Panc1 (cell line): ENCODE measurements around the gene SPATA45. TPM values are rescaled to one million over a fixed set of nuclear protein-coding genes. Genes with fewer than 3 reads are reported as not detected.
"Not testable (repeated sequence)": the region's sequence is repeated elsewhere in the genome, so short reads cannot be mapped to it uniquely, and the experiment has no call there.

Source experiments
- ATAC-seq: fragments of 200-7000 bp; cut with Tn5 transposase; 2 replicates; pipeline ENCODE4 v1.9.1; 2020; ENCODE audit warnings: mild to moderate bottlenecking, moderate library complexity
- BruUV-seq: library from RNA; stranded (reverse); fragments of 400-500 nt; replicated peaks from 2 replicates; lab custom pipeline; 2021; lab: Mats Ljungman, UMichigan
- CTCF ChIA-PET: fragments of 300-600 bp; sonication (Branson Sonifier 250); formaldehyde crosslinking; loops from one replicate; lab custom pipeline; 2022; ENCODE audit warnings: antibody characterized with exemption; lab: Charles Lee
- POLR2A ChIA-PET: fragments of 300-600 bp; sonication (Branson Sonifier 250); formaldehyde crosslinking; loops from one replicate; lab custom pipeline; 2022; ENCODE audit warnings: antibody characterized with exemption; lab: Charles Lee
- DNase-seq: peaks from one replicate; pipeline ENCODE4 v3.0.0-alpha.2; 2010; ENCODE audit warnings: low read depth, low spot score
- H3K27ac ChIP-seq: 2 replicates; pipeline ENCODE4 v1.5.1; 2011; ENCODE audit warnings: mild to moderate bottlenecking, low read length, inconsistent platforms
- H3K27me3 ChIP-seq: fragments of 200-500 bp; sonication (Bioruptor generic); 2 replicates; pipeline ENCODE4 v1.6.0; 2014; ENCODE audit warnings: low read length, inconsistent platforms; ENCODE audit not compliant: control insufficient read depth, insufficient read depth
- H3K36me3 ChIP-seq: fragments of 200-500 bp; sonication (Bioruptor generic); 2 replicates; pipeline ENCODE4 v1.5.1; 2014; ENCODE audit warnings: inconsistent platforms, mild to moderate bottlenecking, low read length, moderate library complexity; ENCODE audit not compliant: control insufficient read depth, insufficient read depth
- H3K4me1 ChIP-seq: 2 replicates; pipeline ENCODE4 v1.5.1; 2011; ENCODE audit warnings: inconsistent platforms, mild to moderate bottlenecking, low read length, moderate library complexity; ENCODE audit not compliant: control insufficient read depth, insufficient read depth
- H3K4me3 ChIP-seq, 2 experiments: 2 replicates each; pipeline ENCODE4 v1.5.1; 2011 to 2012; ENCODE audit warnings: low read depth in 2 of 2, low read length in 2 of 2, mild to moderate bottlenecking in 2 of 2, inconsistent platforms in 1 of 2, moderate library complexity in 1 of 2
- H3K9me3 ChIP-seq: fragments of 200-500 bp; sonication (Bioruptor generic); 2 replicates; pipeline ENCODE4 v1.5.1; 2014; ENCODE audit warnings: low read depth, mild to moderate bottlenecking, inconsistent platforms, low read length, moderate library complexity; ENCODE audit not compliant: control insufficient read depth, insufficient read depth
- POLR2AphosphoS5 ChIP-seq: IDR thresholded peaks from 2 replicates; pipeline ENCODE4 v1.6.1; 2012; ENCODE audit warnings: mild to moderate bottlenecking, low read depth, low read length, moderate library complexity
- SIN3A ChIP-seq: IDR thresholded peaks from 2 replicates; pipeline ENCODE4 v1.6.1; 2012; ENCODE audit warnings: low read depth, mild to moderate bottlenecking, low read length, moderate library complexity, borderline replicate concordance; ENCODE audit not compliant: insufficient read depth
- TCF7L2 ChIP-seq: IDR thresholded peaks from 2 replicates; pipeline ENCODE4 v1.6.1; 2011; ENCODE audit warnings: mild to moderate bottlenecking, low read depth, low read length, inconsistent platforms
- in situ Hi-C: cut with HindIII; loops from 2 replicates; pipeline ENCODE4 v1.10.0; 2016; ENCODE audit warnings: low sequenced_read_pairs, low pct_unique_long_range_greater_than_20kb
- intact Hi-C: fragments of 100-400 bp; cut with micrococcal nuclease; formaldehyde crosslinking; loops from one replicate; pipeline ENCODE4 v1.10.0; 2022; ENCODE audit not compliant: unreplicated experiment
- total RNA-seq: library from RNA; stranded (reverse); gene quantifications from one replicate; pipeline ENCODE4 v1.2.1, GENCODE V29; 2021; ENCODE audit not compliant: unreplicated experiment
- TF ChIP-seq, protein P1 (sequence below): fragments of 450-650 bp; IDR thresholded peaks from 2 replicates; pipeline ENCODE4 v1.5.1; 2017; ENCODE audit warnings: mild to moderate bottlenecking
- TF ChIP-seq, protein P2 (sequence below), 2 experiments: IDR thresholded peaks; 2 replicates each; pipeline ENCODE4 v1.6.1; 2011 to 2012; ENCODE audit warnings: low read depth in 2 of 2, control low read depth in 1 of 2, low read length in 1 of 2, mild to moderate bottlenecking in 1 of 2, moderate library complexity in 1 of 2; ENCODE audit not compliant: insufficient read depth in 1 of 2

The SPATA45 gene
- total RNA-seq, 1 experiment from 2014 or later = not detected

DNA sequence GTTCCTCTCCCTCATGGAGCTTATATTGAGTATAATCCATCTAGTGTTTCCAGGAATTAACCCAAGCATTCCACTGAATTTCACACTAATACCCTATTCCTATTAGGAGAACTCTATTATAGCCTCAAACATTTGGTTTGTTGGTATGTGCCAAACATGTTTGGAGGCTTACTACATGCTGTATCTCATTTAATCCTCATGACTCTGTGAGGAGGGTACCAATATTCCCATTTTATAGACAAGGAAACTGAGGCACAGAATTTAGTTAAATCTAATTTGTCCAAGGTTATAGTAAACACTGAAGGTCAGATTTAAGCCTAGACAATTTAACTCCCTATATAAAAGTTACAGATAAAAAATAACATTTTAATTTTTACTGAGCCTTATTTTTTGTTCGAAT, 19.7 kb upstream of the SPATA45 start:
- TSS peak; percentile 7 for BruUV-seq
- POLR2A ChIA-PET = no interaction called here

DNA sequence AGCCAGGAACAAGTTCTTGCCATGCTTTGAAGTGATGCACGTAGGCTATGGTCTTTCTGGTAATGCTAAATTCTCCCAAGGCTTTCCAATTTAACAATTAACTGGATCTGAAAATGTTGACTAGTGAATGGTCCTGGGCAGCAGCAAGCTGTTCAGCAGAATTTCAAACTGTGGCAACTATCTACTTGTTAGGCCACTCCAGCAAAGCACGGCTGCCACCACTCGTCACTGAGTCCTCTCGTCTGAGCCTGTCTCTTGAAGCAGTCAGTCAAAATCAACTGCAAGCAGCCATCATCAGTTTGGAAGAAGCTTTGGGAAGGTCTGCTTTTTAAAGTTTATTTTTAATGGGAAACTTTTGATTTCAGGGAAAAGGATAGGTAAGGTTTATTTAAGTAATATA, 16.8 kb upstream of the SPATA45 start:
- Histone ChIP-seq H3K4me3 (no peak overlapping the region), H3K27ac (no peak overlapping the region), H3K9me3 (no peaks in the 10 kb centered on the region), H3K27me3 (no peaks in the 10 kb centered on the region), H3K4me1 (peaks cover 15% of the 10 kb centered on the region), H3K36me3 (peaks cover 12% of the 10 kb centered on the region; the same call in 1 of the 2 replicates)
- intact Hi-C loops = no loop called here
- ChIA-PET CTCF (no interaction called here), POLR2A (no interaction called here)
- in situ Hi-C loops = no loop called here
- TF ChIP-seq TCF7L2 (no peak), POLR2AphosphoS5 (no peak)
- BruUV-seq = no TSS peak
- ATAC-seq (no peak), DNase-seq (no peak)

More for the DNA sequence above, 19.7 kb upstream of the SPATA45 start:
- Histone ChIP-seq H3K27ac (no peak overlapping the region), H3K27me3 (no peaks in the 10 kb centered on the region), H3K36me3 (peaks cover 18% of the 10 kb centered on the region; the same call in 1 of the 2 replicates), H3K4me3 (no peak overlapping the region), H3K9me3 (no peaks in the 10 kb centered on the region), H3K4me1 (no peaks in the 10 kb centered on the region)
- TF ChIP-seq POLR2AphosphoS5 (no peak), SIN3A (no peak), TCF7L2 (no peak)
- TF ChIP-seq, protein P1, sequence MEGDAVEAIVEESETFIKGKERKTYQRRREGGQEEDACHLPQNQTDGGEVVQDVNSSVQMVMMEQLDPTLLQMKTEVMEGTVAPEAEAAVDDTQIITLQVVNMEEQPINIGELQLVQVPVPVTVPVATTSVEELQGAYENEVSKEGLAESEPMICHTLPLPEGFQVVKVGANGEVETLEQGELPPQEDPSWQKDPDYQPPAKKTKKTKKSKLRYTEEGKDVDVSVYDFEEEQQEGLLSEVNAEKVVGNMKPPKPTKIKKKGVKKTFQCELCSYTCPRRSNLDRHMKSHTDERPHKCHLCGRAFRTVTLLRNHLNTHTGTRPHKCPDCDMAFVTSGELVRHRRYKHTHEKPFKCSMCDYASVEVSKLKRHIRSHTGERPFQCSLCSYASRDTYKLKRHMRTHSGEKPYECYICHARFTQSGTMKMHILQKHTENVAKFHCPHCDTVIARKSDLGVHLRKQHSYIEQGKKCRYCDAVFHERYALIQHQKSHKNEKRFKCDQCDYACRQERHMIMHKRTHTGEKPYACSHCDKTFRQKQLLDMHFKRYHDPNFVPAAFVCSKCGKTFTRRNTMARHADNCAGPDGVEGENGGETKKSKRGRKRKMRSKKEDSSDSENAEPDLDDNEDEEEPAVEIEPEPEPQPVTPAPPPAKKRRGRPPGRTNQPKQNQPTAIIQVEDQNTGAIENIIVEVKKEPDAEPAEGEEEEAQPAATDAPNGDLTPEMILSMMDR = no peak
- TF ChIP-seq, protein P2, sequence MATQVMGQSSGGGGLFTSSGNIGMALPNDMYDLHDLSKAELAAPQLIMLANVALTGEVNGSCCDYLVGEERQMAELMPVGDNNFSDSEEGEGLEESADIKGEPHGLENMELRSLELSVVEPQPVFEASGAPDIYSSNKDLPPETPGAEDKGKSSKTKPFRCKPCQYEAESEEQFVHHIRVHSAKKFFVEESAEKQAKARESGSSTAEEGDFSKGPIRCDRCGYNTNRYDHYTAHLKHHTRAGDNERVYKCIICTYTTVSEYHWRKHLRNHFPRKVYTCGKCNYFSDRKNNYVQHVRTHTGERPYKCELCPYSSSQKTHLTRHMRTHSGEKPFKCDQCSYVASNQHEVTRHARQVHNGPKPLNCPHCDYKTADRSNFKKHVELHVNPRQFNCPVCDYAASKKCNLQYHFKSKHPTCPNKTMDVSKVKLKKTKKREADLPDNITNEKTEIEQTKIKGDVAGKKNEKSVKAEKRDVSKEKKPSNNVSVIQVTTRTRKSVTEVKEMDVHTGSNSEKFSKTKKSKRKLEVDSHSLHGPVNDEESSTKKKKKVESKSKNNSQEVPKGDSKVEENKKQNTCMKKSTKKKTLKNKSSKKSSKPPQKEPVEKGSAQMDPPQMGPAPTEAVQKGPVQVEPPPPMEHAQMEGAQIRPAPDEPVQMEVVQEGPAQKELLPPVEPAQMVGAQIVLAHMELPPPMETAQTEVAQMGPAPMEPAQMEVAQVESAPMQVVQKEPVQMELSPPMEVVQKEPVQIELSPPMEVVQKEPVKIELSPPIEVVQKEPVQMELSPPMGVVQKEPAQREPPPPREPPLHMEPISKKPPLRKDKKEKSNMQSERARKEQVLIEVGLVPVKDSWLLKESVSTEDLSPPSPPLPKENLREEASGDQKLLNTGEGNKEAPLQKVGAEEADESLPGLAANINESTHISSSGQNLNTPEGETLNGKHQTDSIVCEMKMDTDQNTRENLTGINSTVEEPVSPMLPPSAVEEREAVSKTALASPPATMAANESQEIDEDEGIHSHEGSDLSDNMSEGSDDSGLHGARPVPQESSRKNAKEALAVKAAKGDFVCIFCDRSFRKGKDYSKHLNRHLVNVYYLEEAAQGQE (IDR thresholded peaks at IDR 0.05; ENCODE audit: insufficient read depth in 1 of 2, low read depth in 2 of 2, low read length in 1 of 2) = no peak
- DNase-seq (no peak), ATAC-seq (no peak)
- CTCF ChIA-PET = interaction anchor here (0.6 kb wide), 1 partner anchor 79 kb away, joined by 3 read pairs; no protein-coding TSS in a partner anchor
- in situ Hi-C loops (no loop called here), intact Hi-C loops (no loop called here)

DNA sequence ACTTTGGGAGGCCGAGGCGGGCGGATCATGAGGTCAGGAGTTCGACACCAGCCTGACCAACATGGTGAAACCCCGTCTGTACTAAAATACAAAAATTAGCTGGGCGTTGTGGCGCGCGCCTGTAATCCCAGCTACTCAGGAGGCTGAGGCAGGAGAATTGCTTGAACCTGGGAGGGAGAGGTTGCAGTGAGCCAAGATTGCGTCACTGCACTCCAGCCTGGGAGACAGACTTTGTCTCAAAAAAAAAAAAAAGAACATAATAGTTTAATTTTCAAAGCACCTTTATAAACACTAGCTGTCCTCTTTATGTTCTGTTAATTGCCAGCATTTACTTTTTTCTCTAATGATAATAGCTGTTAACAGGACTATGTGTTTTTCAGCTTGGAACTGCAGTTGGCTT, 15.9 kb upstream of the SPATA45 start:
- in situ Hi-C loops, DNase-seq, H3K27me3 ChIP-seq, H3K9me3 ChIP-seq, intact Hi-C loops, BruUV-seq, H3K4me3 ChIP-seq, H3K27ac ChIP-seq, ATAC-seq: not testable (repeated sequence)
- ChIA-PET CTCF (interaction anchor here (0.7 kb wide), 1 partner anchor 343 kb away, joined by 4 read pairs; no protein-coding TSS in a partner anchor), POLR2A (interaction anchor here (0.6 kb wide), 1 partner anchor 36 kb away, joined by 3 read pairs; no protein-coding TSS in a partner anchor)
- peaks cover 15% of the 10 kb centered on the region for H3K4me1 ChIP-seq
- H3K36me3 ChIP-seq = peaks cover 12% of the 10 kb centered on the region; the same call in 1 of the 2 replicates
